NB4 (cell line): ENCODE data around the gene FHL5.

ENCODE experiments used
- CTCF ChIP-seq: IDR thresholded peaks from one replicate; pipeline ENCODE4 v1.5.1; 2012; ENCODE audit warnings: low read depth, low read length
- MYC ChIP-seq: IDR thresholded peaks from 2 replicates; pipeline ENCODE4 v1.6.1; 2011; ENCODE audit warnings: low read depth, low read length
- POLR2A ChIP-seq: IDR thresholded peaks from 2 replicates; pipeline ENCODE4 v1.6.1; 2011; ENCODE audit warnings: mild to moderate bottlenecking; ENCODE audit not compliant: insufficient read length; ENCODE audit errors: extremely low read depth
- TF ChIP-seq, protein P1 (sequence below): IDR thresholded peaks from 2 replicates; pipeline ENCODE4 v1.6.1; 2011; ENCODE audit warnings: low read depth, low read length

GRCh38 chr6:96521644-96522464, 41.1 kb upstream of the FHL5 start, which contains the start of gene UFL1:
- no peak for TF ChIP-seq CTCF
- TF ChIP-seq POLR2A: peak; percentile 95
- TF ChIP-seq, protein P1, sequence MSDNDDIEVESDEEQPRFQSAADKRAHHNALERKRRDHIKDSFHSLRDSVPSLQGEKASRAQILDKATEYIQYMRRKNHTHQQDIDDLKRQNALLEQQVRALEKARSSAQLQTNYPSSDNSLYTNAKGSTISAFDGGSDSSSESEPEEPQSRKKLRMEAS: no peak
- no peak for TF ChIP-seq MYC
